GM12892 (cell line): Measurements from ENCODE around the gene NKPD1.

Experiments
- POLR2A ChIP-seq: IDR thresholded peaks from 2 replicates; pipeline ENCODE4 v1.6.1; 2011; ENCODE audit warnings: low read depth, low read length, control low read depth
- POLR2AphosphoS5 ChIP-seq: IDR thresholded peaks from 2 replicates; pipeline ENCODE4 v1.6.1; 2011; ENCODE audit warnings: low read depth, low read length, control low read depth
- TAF1 ChIP-seq: IDR thresholded peaks from 2 replicates; pipeline ENCODE4 v1.6.1; 2011; ENCODE audit warnings: low read depth, mild to moderate bottlenecking, control low read depth, low read length, borderline replicate concordance

DNA sequence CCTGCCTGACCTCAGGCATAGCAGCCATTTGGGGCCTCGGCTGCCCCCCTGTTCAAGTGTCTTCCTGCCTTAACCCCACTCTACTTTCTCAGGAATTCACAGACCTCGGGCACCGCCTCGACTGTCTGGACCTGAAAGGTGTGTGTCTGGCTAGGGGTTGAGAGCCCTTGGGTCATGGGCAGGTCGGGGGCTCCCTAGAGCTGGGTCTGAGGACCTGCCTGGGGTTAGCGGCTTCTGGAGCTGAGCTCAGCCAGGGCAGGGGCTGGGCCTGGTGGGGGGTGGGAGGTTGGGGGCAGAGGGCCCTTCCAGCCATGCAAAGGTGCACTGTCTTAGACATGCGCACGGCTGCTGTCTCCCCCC, 20.7 kb downstream of the NKPD1 start:
- TF ChIP-seq POLR2A = no peak
- TF ChIP-seq POLR2AphosphoS5 = no peak
- no peak for TF ChIP-seq TAF1
